Stimulated activated effector memory CD8-positive, alpha-beta T cell treated with anti-CD3 and anti-CD28 coated beads, Interleukin-12 subunit alpha, Interleukin-12 subunit beta, amount 100 ng/mL, for 72 hours (primary cell): Measurements from ENCODE around the gene HGF.
"Not testable (repeated sequence)": the region's sequence is repeated elsewhere in the genome, so short reads cannot be mapped to it uniquely, and the experiment has no call there.

Experiments
- ATAC-seq: fragments of 150-1000 bp; cut with Tn5 transposase; 2 replicates; pipeline ENCODE4 v1.10.0; 2021
- DNase-seq, 2 donors: peaks; one replicate each; pipeline ENCODE4 v3.0.0; 2021 to 2022; ENCODE audit warnings: low spot score in 2 of 2
- H3K27ac Mint-ChIP-seq: one replicate; pipeline ENCODE4 v1.8.0; 2022; ENCODE audit warnings: mild to moderate bottlenecking, mixed read lengths
- H3K36me3 Mint-ChIP-seq: one replicate; pipeline ENCODE4 v1.8.0; 2022; ENCODE audit warnings: mild to moderate bottlenecking, mixed read lengths
- H3K4me1 Mint-ChIP-seq: one replicate; pipeline ENCODE4 v1.8.0; 2022; ENCODE audit warnings: mixed read lengths
- H3K4me3 Mint-ChIP-seq: one replicate; pipeline ENCODE4 v1.8.0; 2022; ENCODE audit warnings: mild to moderate bottlenecking, mixed read lengths
- H3K9me3 Mint-ChIP-seq: one replicate; pipeline ENCODE4 v1.8.0; 2022; ENCODE audit warnings: mixed read lengths

The HGF gene

DNA sequence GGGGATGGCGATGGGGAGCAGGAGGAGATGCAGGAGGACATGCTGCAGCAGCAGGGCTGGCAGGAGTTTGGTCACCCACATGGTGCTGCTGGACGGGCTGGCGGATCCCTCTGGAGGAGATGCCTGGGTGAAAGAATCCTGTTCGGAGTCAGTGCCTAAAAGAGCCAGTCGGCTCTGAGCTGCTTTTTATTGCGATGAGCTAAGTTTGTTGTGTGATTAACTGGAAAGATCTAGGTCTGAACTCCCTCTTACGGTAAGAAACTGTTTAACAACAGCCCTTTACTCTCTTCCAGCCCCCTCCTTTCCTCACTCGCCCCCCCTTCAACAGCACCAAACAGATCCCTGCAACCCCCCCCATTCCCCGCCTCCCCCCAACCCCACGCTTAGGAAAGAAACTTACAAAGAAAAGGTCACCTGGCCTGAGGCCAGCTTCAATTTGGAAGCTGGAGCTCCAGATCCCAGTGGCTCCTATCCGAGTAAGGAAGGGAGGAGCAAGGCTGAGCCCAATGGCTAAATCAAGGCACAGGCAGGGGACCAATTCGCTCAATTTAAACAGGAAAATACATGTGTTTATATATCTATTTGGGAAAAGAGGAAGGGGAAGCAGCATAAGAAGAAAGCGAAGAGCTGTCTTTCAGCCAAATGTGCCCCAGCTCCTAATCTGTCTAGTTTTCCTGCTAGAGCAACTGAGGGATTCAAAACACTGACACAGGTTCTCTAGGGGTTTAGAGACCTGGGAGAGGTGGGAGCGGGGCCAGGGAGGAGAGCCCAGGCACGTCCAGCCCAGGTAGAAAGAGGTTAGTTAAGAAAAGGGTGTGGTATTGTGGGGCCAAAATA, at the start of gene HGF:
Gene HGF (minus strand): TSS at position 157 of the 837 bp plus-strand sequence. CDS start 76 bp downstream, at position 81.
- Mint-ChIP-seq H3K27ac (no peak within 1 kb of the TSS), H3K36me3 (no peaks in the 10 kb centered on the region), H3K9me3 (peaks cover 23% of the 10 kb centered on the region), H3K4me3 (no peak within 1 kb of the TSS), H3K4me1 (no peaks in the 10 kb centered on the region)
- no peak for ATAC-seq
- DNase-seq = no peak

DNA sequence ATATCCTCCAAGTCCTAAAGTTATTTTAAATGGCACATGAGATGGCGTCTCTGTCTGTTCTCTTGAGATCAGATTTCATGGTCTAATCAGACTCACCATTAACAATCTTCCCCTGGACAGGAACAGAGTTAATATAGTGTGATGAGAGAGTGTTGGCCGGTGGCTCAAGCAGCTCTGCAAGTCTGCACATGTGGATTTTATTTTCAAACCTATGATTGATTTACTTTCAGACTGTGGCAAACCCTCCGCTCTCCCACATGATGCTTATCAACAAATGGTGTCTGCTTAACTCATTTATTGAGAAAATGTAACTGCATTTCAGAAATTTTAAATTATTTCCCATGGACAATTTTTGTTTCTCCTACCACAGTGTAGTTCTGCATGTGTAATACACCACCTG, 46.5 kb upstream of the HGF start:
- ATAC-seq (no peak), DNase-seq (no peak)
- Mint-ChIP-seq H3K9me3 (peaks cover 9% of the 10 kb centered on the region), H3K4me3 (no peak overlapping the region), H3K27ac (no peak overlapping the region), H3K36me3 (no peaks in the 10 kb centered on the region), H3K4me1 (no peaks in the 10 kb centered on the region)

DNA sequence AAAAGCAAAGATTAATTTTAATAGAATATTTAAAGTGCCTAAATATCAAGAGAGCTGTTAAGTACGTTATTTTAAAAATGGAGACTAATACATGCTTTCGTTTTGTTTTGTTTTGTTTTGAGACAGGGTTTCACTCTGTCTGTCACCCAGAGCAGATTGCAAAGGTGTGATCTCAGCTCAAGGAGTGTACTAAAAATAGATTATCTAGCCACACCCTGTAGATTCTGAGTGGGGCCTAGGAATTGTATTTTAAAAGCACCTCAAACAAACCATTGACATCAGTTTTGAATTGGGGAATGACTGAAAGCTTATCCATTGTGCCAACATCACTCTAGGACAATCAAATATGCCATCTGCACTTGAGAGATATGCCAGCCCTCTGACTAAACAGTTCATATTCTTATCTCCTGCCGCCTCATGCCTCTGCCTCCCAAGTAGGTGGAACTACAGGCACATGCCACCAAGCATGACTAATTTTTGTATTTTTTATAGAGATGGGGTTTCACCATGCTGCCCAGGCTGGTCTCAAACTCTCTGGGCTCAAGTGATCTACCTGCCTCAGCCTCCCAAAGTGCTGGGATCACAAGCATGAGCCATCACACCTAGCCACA, 43.1 kb upstream of the HGF start:
- not testable (repeated sequence) for H3K36me3 Mint-ChIP-seq, ATAC-seq, H3K4me3 Mint-ChIP-seq, DNase-seq, H3K27ac Mint-ChIP-seq, H3K4me1 Mint-ChIP-seq
- peaks cover 16% of the 10 kb centered on the region for H3K9me3 Mint-ChIP-seq

DNA sequence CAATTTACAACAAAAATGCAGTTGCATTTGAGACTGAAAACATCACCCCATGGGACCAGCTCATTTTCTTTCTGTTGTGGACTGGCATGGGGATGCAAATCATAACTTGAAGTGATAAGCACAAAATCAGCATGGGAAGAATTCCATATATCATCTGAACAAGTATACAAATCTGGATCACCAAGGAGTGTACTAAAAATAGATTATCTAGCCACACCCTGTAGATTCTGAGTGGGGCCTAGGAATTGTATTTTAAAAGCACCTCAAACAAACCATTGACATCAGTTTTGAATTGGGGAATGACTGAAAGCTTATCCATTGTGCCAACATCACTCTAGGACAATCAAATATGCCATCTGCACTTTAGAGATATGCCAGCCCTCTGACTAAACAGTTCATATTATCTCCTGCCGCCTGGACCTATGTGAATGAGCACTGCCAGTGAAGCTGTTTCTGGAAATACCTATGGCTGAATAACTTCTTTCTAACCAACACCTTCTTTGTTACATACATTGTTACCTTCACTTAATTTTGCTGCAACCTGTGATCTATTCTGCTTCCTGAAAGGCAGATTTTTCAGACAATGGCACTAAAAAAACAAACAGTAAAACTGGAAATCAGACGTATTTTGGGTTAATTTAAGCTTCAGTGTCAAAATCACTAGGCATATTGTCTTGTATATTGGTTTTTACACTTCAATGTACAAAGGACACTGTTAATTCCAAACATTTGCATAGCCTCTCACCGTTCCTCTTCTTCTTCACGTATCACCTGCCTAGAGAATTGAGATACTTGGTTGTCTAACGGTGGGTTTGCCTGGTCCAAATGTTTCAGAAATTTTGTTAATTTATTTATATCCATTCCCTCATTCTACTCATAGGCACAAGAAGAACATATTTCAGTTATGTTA, 42.4 kb upstream of the HGF start:
- Mint-ChIP-seq H3K9me3 (peaks cover 16% of the 10 kb centered on the region), H3K4me1 (no peaks in the 10 kb centered on the region), H3K4me3 (no peak overlapping the region), H3K36me3 (no peaks in the 10 kb centered on the region), H3K27ac (no peak overlapping the region)
- no peak for DNase-seq
- ATAC-seq = no peak

DNA sequence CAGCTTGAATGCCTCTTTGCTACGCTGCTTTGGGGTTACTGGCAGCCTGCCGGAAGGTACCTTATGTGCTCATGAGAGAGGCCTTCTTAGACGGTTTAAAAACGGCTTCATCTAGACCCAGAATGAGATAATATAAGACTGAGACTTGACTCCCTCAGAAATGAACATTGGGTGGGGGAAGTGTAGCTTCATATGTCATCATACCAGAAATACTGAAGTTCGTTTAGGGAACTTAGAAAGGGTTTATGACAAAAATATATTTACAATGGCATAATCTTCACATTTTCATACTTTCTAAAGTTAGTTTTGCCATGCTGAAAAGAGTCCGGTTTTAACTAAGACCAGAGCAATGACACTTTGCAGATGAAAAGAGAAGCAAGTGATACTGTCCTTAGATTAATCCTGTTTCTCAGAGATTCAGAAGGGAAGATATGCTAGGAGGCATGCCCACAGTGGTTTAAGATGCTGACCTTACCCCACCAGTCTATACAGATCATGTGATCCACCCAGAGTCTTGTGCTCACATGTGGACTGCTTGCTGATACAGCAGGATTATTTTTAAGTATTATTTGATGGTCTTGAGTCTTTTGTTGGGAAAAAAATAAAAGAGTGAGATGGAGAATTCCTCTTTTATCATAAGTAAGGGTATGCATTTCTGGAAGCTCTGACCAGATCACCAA, 40.8 kb upstream of the HGF start:
- H3K36me3 Mint-ChIP-seq = no peaks in the 10 kb centered on the region
- no peak for DNase-seq
- no peaks in the 10 kb centered on the region for H3K4me1 Mint-ChIP-seq
- no peak overlapping the region for H3K4me3 Mint-ChIP-seq
- no peak for ATAC-seq
- H3K9me3 Mint-ChIP-seq = peaks cover 15% of the 10 kb centered on the region
- no peak overlapping the region for H3K27ac Mint-ChIP-seq

DNA sequence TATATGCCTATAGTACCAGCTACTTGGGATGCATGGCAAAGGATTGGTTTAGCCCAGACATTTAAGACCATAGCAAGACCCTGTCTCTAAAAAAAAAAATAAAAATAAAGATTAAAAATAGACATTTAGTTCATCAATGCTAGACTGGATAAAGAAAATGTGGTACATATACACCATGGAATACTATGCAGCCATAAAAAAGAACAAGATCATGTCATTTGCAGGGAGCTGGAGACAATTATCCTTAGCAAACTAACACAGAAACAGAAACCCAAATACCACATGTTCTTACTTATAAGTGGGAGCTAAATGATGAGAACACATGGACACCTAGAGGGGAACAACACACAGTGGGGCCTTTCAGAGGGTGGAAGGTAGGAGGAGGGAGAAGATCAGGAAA, 38.5 kb upstream of the HGF start:
- not testable (repeated sequence) for DNase-seq, H3K36me3 Mint-ChIP-seq, H3K4me3 Mint-ChIP-seq, H3K27ac Mint-ChIP-seq, H3K4me1 Mint-ChIP-seq, ATAC-seq
- peaks cover 16% of the 10 kb centered on the region for H3K9me3 Mint-ChIP-seq

DNA sequence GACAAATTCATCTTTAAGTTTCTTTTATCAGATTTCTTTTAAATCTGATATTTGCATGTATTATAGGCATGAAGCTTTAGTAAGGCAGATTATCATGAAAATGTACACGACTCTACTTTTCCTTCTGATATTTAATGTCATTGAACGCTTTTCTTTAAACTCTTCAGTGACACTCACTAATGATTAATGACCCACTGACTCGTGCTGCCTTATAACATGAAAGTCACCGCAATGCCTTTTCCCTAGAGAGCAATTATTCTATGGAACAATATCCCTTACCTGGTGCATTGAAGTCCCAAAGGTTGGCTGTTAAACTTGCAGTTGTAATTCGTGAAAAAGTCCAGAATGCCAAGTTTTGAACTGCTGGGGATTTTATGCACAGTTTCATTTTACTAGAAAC, 33.4 kb upstream of the HGF start:
- H3K27ac Mint-ChIP-seq = no peak overlapping the region
- no peaks in the 10 kb centered on the region for H3K36me3 Mint-ChIP-seq
- DNase-seq (no peak), ATAC-seq (no peak)
- H3K4me3 Mint-ChIP-seq = no peak overlapping the region
- no peaks in the 10 kb centered on the region for H3K4me1 Mint-ChIP-seq
- H3K9me3 Mint-ChIP-seq = peaks cover 13% of the 10 kb centered on the region

DNA sequence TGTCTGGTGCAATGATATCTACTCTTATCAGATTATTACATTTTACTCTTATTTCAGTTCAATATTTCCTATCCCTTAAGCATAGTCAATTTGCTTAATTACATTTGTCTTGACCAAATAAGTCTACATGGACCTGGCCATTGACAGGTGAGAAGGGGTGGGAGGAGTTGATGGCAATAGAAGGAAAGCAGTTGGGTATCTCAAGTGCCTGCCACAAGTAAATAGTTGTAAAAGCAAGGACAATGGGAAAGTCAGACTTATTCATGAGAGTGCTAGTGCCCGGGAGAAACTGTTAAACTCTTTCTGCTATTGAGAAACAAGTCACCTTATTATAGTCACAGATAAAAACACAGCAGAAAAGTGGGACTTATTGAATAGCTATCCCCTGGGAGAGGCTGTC, 32.4 kb upstream of the HGF start:
- Mint-ChIP-seq H3K36me3 (no peaks in the 10 kb centered on the region), H3K4me3 (no peak overlapping the region), H3K27ac (no peak overlapping the region), H3K9me3 (peaks cover 13% of the 10 kb centered on the region), H3K4me1 (no peaks in the 10 kb centered on the region)
- ATAC-seq (no peak), DNase-seq (no peak)

DNA sequence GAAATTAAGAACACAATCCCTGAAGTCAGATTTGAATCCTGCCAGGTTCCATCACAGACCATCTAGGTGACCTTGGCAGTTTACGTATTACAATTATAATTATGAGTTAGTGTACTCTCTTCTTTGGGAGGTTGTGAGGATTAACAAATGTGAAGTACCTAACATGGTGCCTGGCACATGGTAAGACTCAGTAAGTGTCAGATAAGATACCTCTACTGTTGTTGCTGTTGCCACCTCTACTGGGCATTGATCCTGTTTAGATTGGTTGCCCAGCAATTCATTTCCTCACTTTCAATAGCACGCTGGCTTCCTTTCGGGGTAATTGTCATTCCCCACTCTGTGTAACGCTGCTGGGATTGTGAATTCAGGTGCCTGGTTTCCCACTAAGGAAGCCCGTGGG, 31.7 kb upstream of the HGF start:
- Mint-ChIP-seq H3K36me3 (no peaks in the 10 kb centered on the region), H3K4me3 (no peak overlapping the region), H3K9me3 (peaks cover 13% of the 10 kb centered on the region), H3K27ac (no peak overlapping the region), H3K4me1 (no peaks in the 10 kb centered on the region)
- DNase-seq (no peak), ATAC-seq (no peak)

DNA sequence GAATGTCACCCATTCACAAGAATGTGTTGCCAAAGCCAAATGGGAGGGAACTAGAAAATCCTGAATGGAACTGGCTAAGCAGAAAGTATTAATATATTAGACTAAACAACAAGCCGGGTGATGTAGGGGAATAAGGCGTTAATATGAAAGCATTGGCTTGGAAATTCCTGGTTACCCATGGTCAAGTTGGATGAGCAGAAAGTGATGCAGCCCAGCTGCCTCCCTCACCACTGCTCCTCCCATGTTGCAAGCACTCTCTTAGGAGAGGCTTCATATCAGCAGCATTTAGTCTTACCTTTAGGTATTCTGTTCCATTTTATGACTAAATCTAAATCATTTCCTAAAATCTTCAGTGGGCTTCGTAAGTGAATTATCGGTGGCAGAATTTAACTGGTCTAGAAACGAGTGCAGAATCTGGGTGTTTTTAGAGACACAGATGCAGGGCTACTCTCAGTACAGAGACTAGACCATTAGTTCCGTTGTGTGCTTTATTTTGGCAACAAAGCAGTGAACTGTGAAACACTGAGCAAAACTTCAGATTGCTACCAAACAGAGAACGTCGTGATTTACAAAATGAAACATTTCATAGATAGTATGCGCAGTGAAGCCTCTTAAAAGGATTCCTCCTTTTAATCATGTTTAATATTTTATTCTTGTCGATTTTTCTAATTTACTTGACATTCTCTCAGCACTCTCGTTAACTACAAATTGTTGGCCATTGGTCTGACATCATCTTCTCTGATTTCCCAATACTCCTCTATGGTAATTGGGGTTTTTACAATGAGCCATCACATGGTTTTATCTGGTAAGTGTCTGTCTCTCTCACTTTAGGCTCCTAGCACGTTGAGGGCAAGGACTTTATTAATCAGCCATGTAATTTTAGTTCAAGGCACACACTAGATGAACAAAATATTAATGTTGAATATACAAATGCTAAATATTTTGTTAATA, 22.0 kb upstream of the HGF start:
- H3K36me3 Mint-ChIP-seq = no peaks in the 10 kb centered on the region
- H3K9me3 Mint-ChIP-seq = peaks cover 9% of the 10 kb centered on the region
- H3K4me1 Mint-ChIP-seq = no peaks in the 10 kb centered on the region
- ATAC-seq (no peak), DNase-seq (no peak)
- H3K4me3 Mint-ChIP-seq = no peak overlapping the region
- no peak overlapping the region for H3K27ac Mint-ChIP-seq

DNA sequence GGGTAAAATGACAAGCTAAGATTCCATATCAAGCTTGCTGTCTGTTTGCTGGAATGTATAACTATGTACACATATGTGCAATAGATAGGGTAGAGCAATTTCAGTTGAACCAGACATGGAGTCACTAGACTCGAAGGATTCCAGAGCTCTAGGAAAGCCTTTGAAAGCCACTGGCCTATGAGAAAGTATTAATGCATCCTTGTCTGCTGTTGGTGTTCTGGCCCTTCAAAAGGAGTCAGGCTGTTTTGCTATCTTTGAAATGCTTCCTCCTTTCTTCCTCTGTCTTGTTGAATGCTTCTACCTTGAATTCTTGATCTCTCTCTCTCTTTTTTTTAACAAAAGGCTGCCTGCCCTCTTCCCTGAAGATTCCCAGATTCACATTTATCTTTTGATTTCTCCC, 20.8 kb upstream of the HGF start:
- ATAC-seq (no peak), DNase-seq (no peak)
- Mint-ChIP-seq H3K27ac (no peak overlapping the region), H3K9me3 (peaks cover 9% of the 10 kb centered on the region), H3K4me1 (no peaks in the 10 kb centered on the region), H3K36me3 (no peaks in the 10 kb centered on the region), H3K4me3 (no peak overlapping the region)

DNA sequence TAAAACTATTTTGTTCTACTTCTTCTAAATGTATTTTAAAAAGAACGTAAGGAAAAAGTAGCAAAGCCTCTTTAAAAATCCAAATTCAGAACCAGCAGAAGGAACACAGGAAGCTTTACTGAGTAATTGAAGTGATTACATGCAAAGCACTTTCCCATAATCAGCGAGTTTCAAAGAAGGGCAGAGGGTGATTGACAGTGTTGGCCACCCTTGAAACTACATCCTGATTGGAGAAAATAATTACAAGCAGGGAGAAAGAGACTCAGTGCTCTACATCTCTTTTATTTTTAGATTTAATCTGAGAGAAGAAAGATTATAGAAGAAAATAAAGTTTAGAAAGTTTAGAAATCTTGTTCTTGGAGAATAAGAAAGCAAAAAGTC, 20.3 kb upstream of the HGF start:
- ATAC-seq = no peak
- Mint-ChIP-seq H3K9me3 (peaks cover 9% of the 10 kb centered on the region), H3K4me3 (no peak overlapping the region), H3K36me3 (no peaks in the 10 kb centered on the region), H3K27ac (no peak overlapping the region), H3K4me1 (no peaks in the 10 kb centered on the region)
- DNase-seq = no peak

DNA sequence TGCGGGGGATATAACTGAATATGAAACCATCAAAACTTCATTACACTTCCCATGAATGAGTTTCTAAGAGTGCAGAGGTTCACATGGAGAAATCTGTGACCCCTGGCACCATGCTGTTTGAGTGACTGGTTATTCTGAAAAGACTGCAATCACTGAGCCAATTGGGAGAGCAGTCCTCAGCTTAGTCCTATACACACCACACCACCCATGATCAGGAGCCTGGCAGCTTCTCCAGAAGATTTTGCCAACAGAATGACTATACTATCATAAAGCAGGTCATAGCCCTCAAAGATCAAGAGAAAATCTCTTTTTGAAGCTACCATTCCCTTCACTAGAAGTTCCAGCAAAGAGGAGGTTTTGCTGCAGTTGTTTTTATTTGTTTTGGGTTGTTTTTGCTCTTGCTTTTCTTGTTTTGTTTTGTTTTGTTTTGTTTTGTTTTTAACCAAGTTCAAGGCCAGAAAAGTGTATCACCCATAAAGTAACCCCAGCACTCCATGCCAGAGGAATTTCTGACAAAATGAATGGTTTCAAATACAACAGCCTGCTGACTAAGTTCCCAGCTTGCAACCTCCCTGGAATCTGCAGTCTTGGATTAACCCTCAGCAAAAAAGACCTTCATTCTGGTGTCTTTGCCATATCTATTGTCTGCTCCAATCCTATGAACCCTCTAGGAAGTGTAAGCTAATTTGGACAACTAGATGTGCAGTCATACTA, 19.7 kb upstream of the HGF start:
- Mint-ChIP-seq H3K4me1 (no peaks in the 10 kb centered on the region), H3K27ac (no peak overlapping the region), H3K36me3 (no peaks in the 10 kb centered on the region), H3K9me3 (peaks cover 9% of the 10 kb centered on the region), H3K4me3 (no peak overlapping the region)
- ATAC-seq = no peak
- no peak for DNase-seq

DNA sequence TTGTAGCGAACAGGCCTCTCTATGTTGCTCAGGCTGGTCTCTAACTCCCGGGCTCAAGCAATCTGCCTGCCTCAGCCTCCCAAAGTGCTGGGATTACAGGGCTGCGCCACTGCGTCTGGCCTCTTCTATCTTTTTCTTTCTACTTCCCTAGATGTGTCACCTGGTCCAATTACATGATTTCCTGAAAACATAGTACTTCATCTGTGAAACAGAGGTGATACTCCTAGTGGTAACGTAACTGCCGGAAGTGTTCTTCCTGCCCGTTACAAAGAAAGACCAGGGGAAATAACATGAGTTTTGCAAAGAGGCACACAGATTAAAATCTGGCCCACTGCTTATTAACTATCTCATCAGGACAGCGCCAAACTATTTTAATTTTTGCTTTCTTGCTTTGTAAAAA, 18.4 kb upstream of the HGF start:
- Mint-ChIP-seq H3K4me1 (no peaks in the 10 kb centered on the region), H3K9me3 (peaks cover 9% of the 10 kb centered on the region), H3K4me3 (no peak overlapping the region), H3K36me3 (no peaks in the 10 kb centered on the region), H3K27ac (no peak overlapping the region)
- ATAC-seq (no peak), DNase-seq (no peak)
